GM21381 (cell line): ENCODE measurements around the gene FIS1.
"Not testable (repeated sequence)": the region's sequence is repeated elsewhere in the genome, so short reads cannot be mapped to it uniquely, and the experiment has no call there.

ENCODE experiments used
- ATAC-seq: cut with Tn5 transposase; IDR thresholded peaks from one replicate; pipeline ENCODE4 v1.9.1; 2021; ENCODE audit warnings: mild to moderate bottlenecking, moderate library complexity; ENCODE audit not compliant: unreplicated experiment

Gene FIS1

DNA sequence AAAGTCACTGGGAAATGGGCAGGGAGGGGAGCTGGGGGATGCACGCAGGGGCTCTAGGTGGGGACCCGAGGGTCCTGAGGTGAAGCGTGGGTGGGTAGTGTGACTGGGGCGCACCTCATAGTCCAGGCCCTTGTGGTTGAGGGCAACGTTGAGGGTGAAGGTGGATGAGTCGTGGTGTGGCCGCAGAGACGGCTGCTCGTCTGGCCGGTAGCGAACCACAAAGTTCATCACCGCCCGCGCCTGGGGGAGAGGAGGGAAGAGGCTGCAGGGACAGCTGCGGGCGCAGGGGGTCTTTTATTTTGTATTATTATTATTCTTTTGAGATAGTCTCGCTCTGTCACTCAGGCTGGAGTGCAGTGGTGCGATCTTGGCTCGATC, 38.2 kb downstream of the FIS1 start:
- no peak for ATAC-seq

DNA sequence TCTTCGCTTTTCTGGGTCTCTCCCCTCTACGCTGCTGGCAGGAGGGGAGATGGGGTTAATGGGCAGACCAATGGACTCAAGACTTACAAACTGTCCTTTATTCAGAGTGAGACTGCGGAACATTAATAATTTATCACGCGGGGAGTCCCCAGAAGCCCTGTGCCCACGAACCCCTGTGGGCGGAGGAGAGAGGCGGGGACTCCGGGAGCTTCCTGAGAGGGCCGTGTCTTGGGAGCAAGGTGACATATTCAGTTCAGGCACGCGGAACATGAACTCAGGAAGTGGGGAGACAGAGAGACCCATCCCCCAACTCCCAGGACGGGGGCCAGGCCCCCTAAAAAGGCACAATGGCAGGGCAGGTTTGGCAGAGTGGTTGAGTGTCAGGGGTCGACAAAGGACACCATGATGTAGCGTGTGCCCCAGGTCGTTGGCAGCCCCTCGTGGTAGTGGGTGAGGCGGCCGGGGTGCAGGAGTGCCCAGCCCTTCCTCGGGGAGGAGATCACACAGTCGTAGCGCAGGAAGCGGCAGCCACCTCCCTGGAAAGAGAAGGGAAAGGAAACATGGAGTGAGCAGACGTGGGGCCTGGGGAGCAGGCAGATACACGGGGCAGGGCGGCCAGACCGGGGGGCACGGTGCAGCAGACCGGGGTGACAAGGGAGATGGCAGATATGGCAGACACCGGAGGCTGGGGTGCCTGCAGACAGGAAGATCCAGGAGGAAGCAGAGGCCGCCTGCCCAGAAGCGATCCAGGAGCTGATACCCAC, 38.8 kb downstream of the FIS1 start:
- ATAC-seq, result no peak

- not testable (repeated sequence) for ATAC-seq
Observed at GRCh38 chr7:101203740-101204738, 40.8 kb downstream of the FIS1 start.

DNA sequence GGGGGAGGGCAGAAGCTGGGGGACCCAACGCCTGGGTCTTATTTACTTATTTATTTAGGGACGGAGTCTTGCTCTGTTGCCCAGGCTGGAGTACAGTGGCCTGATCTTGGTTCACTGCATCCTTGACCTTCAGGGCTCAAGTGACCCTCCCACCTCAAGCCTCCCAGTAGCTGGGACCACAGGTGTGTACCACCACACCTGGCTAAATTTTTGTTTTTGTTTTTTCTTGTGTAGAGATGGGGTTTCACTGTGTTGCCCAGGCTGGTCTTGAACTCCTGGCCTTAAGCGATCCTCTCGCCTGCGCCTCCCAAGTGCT, 42.3 kb downstream of the FIS1 start:
- ATAC-seq, result no peak

GRCh38 chr7:101201695-101202602, 42.9 kb downstream of the FIS1 start:
- no peak for ATAC-seq

DNA sequence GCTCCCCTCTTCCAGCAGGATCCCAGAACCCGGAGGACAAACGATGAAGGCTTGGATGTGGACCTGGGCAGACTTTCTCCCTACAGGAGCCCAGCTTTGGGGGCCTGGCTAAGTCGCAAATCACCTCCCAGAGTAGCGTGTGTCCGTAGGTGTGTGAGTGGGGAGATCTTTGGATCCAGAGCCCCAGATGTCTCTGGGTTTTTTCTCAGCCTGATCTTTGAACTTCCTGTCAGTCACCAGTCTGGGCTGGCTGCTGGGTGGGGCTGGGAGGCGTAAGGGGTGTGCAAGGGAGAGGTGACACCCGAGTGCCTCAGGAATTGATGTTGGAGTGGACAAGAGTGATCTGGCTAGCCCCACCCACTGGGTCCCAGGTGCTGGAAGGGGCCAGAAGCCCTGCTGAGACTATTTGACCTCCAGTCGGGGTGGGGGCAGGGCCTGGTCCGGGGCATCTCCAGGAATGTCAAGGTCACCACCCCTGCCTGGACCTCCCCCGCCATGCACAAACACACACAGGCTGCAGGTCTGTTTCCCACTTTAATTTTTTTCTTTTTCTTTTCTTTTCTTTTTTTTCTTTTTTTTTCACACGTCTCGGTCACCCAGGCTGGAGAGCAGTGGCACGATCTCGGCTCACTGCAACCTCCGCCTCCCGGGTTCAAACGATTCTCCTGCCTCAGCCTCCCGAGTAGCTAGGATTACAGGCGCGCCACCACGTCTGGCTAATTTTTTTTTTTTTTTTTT, 43.9 kb downstream of the FIS1 start, which contains the start of gene MOGAT3:
TSS of gene MOGAT3 (minus strand) at position 175 of the 738 bp plus-strand sequence. CDS start 182 bp downstream, outside the sequence.
- no peak for ATAC-seq

DNA sequence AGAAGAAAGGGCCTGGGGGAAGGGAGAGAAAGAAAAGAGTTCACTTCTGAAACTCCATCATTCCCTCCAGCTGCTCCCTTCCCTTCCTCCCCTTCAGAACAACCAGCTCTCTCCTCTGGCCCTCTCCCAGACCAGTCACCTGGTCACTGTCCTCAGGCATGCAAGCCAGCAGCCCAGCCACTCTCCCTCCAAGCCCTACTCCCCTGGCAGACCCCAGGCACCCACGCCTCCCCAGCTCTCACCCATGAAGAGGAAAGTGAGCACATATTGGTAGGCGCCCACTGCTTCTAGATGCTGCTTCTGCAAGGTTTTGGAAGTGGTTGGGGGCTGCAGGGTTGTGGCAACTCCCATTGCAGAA, 44.4 kb downstream of the FIS1 start:
- ATAC-seq, result no peak

DNA sequence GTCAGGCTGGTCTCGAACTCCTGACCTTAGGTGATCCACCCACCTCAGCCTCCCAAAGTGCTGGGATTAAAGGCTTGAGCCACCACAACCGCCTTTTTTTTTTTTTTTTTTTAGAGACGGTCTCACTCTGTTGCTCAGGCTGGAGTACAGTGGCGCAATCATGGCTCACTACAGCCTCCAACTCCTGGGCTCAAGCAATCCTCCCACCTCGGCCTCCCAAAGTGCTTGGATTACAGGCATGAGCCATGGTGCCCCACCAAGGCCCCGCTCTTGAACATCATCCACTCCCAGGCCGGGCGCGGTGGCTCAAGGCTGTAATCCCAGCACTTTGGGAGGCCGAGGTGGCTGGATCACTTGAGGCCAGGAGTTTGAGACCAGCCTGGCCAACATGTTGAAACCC, 45.4 kb downstream of the FIS1 start:
- ATAC-seq, result not testable (repeated sequence)

- no peak for ATAC-seq
Observed at GRCh38 chr7:101198476-101198875, 46.4 kb downstream of the FIS1 start.

GRCh38 chr7:101197991-101198390, 46.9 kb downstream of the FIS1 start:
- ATAC-seq, result no peak

DNA sequence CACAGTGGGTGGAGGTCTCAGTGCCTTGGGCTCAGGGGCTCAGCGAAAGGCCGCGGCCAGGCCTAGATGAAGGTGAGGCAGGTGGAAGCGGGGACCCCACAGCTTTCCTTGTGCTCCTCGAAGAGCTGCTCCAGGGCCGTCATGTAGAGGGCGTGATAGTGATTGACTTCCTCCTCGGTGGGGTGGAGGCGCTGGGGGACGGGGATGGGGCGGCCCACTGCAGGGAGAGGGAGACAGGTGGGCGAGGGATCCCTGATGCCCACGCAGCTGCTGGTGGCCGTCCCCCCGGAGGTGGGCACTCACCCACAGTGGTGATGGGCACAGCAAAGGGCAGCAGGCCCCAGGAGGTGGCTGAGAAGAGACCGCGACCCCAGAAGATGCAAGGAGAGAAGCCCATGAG, 49.0 kb downstream of the FIS1 start:
- no peak for ATAC-seq
